Effector memory CD8-positive, alpha-beta T cell (primary cell): ENCODE data around the gene RASA3.

Experiments
- ATAC-seq: fragments of 150-1000 bp; cut with Tn5 transposase; replicated peaks from 2 replicates; pipeline ENCODE4 v1.10.0; 2021; ENCODE audit warnings: mild to moderate bottlenecking, moderate library complexity
- DNase-seq, 3 experiments: peaks; one replicate each; pipeline ENCODE4 v3.0.0; 2021
- H3K27ac Mint-ChIP-seq, 2 donors: one replicate each; pipeline ENCODE4 v1.8.0; 2022; ENCODE audit warnings: mild to moderate bottlenecking in 2 of 2, mixed read lengths in 2 of 2, moderate library complexity in 2 of 2
- H3K27me3 Mint-ChIP-seq, 2 donors: one replicate each; pipeline ENCODE4 v1.8.0; 2022; ENCODE audit warnings: mixed read lengths in 2 of 2
- H3K36me3 Mint-ChIP-seq: one replicate; pipeline ENCODE4 v1.8.0; 2022; ENCODE audit warnings: mild to moderate bottlenecking, moderate library complexity, mixed read lengths; ENCODE audit not compliant: insufficient read depth
- H3K4me1 Mint-ChIP-seq, 2 donors: one replicate each; pipeline ENCODE4 v1.8.0; 2022; ENCODE audit warnings: low read depth in 2 of 2, mixed read lengths in 2 of 2
- H3K4me3 Mint-ChIP-seq, 2 donors: one replicate each; pipeline ENCODE4 v1.8.0; 2022; ENCODE audit warnings: mild to moderate bottlenecking in 2 of 2, mixed read lengths in 2 of 2, moderate library complexity in 2 of 2
- H3K9me3 Mint-ChIP-seq, 2 donors: one replicate each; pipeline ENCODE4 v1.8.0; 2022; ENCODE audit warnings: mixed read lengths in 2 of 2

The RASA3 gene

GRCh38 chr13:113949546-113949945 is 182.9 kb downstream of the RASA3 start:
- no peak overlapping the region for H3K4me3 Mint-ChIP-seq
- H3K36me3 Mint-ChIP-seq, result peaks cover 44% of the 10 kb centered on the region
- peaks cover 0 to 6% of the 10 kb centered on the region in 2 donors for H3K4me1 Mint-ChIP-seq
- no peaks in the 10 kb centered on the region for H3K9me3 Mint-ChIP-seq
- no peak for ATAC-seq
- DNase-seq, result no peak
- H3K27ac Mint-ChIP-seq, result peak overlapping the region in 1 of 2 donors; percentile 49
- no peaks in the 10 kb centered on the region for H3K27me3 Mint-ChIP-seq

- Mint-ChIP-seq H3K27me3 (no peaks in the 10 kb centered on the region), H3K27ac (peak overlapping the region; percentile 57 to 84), H3K9me3 (no peaks in the 10 kb centered on the region), H3K36me3 (peaks cover 36% of the 10 kb centered on the region), H3K4me3 (no peak overlapping the region), H3K4me1 (peaks cover 0 to 6% of the 10 kb centered on the region in 2 donors)
- DNase-seq (no peak), ATAC-seq (no peak)
Measured at GRCh38 chr13:113948034-113948742, 184.2 kb downstream of the RASA3 start.

GRCh38 chr13:113947311-113948033 is 185.0 kb downstream of the RASA3 start:
- Mint-ChIP-seq H3K27ac (peak overlapping the region; percentile 57 to 84), H3K9me3 (no peaks in the 10 kb centered on the region), H3K4me1 (peaks cover 0 to 6% of the 10 kb centered on the region in 2 donors), H3K27me3 (no peaks in the 10 kb centered on the region), H3K4me3 (no peak overlapping the region), H3K36me3 (peaks cover 41% of the 10 kb centered on the region)
- ATAC-seq (no peak), DNase-seq (no peak)

GRCh38 chr13:113946409-113947181 is 185.8 kb downstream of the RASA3 start:
- ATAC-seq (no peak), DNase-seq (no peak)
- H3K9me3 Mint-ChIP-seq, result no peaks in the 10 kb centered on the region
- H3K27me3 Mint-ChIP-seq, result no peaks in the 10 kb centered on the region
- peaks cover 0 to 5% of the 10 kb centered on the region in 2 donors for H3K4me1 Mint-ChIP-seq
- H3K4me3 Mint-ChIP-seq, result no peak overlapping the region
- H3K27ac Mint-ChIP-seq, result peak overlapping the region; percentile 28 to 62
- H3K36me3 Mint-ChIP-seq, result peaks cover 45% of the 10 kb centered on the region

GRCh38 chr13:113945857-113946408 is 186.5 kb downstream of the RASA3 start:
- no peaks in the 10 kb centered on the region for H3K9me3 Mint-ChIP-seq
- H3K27ac Mint-ChIP-seq, result peak overlapping the region in 1 of 2 donors; percentile 28
- no peak for ATAC-seq
- no peak for DNase-seq
- no peak overlapping the region for H3K4me3 Mint-ChIP-seq
- H3K36me3 Mint-ChIP-seq, result peaks cover 44% of the 10 kb centered on the region
- no peaks in the 10 kb centered on the region for H3K27me3 Mint-ChIP-seq
- H3K4me1 Mint-ChIP-seq, result peaks cover 0 to 4% of the 10 kb centered on the region in 2 donors

- Mint-ChIP-seq H3K27me3 (no peaks in the 10 kb centered on the region), H3K36me3 (peaks cover 40% of the 10 kb centered on the region), H3K27ac (peak overlapping the region in 1 of 2 donors; percentile 68), H3K4me3 (no peak overlapping the region), H3K4me1 (peaks cover 0 to 4% of the 10 kb centered on the region in 2 donors), H3K9me3 (no peaks in the 10 kb centered on the region)
- ATAC-seq (no peak), DNase-seq (no peak)
Measured at GRCh38 chr13:113943821-113944565, 188.4 kb downstream of the RASA3 start.

- ATAC-seq (no peak), DNase-seq (no peak)
- H3K27ac Mint-ChIP-seq, result peak overlapping the region in 1 of 2 donors; percentile 49
- H3K27me3 Mint-ChIP-seq, result peaks cover 0 to under 1% of the 10 kb centered on the region in 2 donors
- no peak overlapping the region for H3K4me3 Mint-ChIP-seq
- no peaks in the 10 kb centered on the region for H3K4me1 Mint-ChIP-seq
- peaks cover 43% of the 10 kb centered on the region for H3K36me3 Mint-ChIP-seq
- H3K9me3 Mint-ChIP-seq, result no peaks in the 10 kb centered on the region
Measured at GRCh38 chr13:113942591-113943103, 189.8 kb downstream of the RASA3 start.

- no peak for DNase-seq
- no peaks in the 10 kb centered on the region for H3K4me1 Mint-ChIP-seq
- H3K4me3 Mint-ChIP-seq, result no peak overlapping the region
- ATAC-seq, result no peak
- peak overlapping the region in 1 of 2 donors; percentile 49 for H3K27ac Mint-ChIP-seq
- no peaks in the 10 kb centered on the region for H3K9me3 Mint-ChIP-seq
- H3K27me3 Mint-ChIP-seq, result peaks cover 0 to 7% of the 10 kb centered on the region in 2 donors
- peaks cover 44% of the 10 kb centered on the region for H3K36me3 Mint-ChIP-seq
Measured at GRCh38 chr13:113941571-113942191, 190.7 kb downstream of the RASA3 start.

- Mint-ChIP-seq H3K27me3 (peaks cover 0 to 7% of the 10 kb centered on the region in 2 donors), H3K27ac (peak overlapping the region in 1 of 2 donors; percentile 35), H3K4me1 (no peaks in the 10 kb centered on the region), H3K9me3 (no peaks in the 10 kb centered on the region), H3K4me3 (no peak overlapping the region), H3K36me3 (peaks cover 38% of the 10 kb centered on the region)
- ATAC-seq (no peak), DNase-seq (no peak)
Measured at GRCh38 chr13:113939944-113940297, 192.5 kb downstream of the RASA3 start.

- peak overlapping the region in 1 of 2 donors; percentile 78 for H3K27ac Mint-ChIP-seq
- no peaks in the 10 kb centered on the region for H3K9me3 Mint-ChIP-seq
- DNase-seq, result no peak
- H3K4me3 Mint-ChIP-seq, result no peak overlapping the region
- H3K27me3 Mint-ChIP-seq, result peaks cover 0 to 8% of the 10 kb centered on the region in 2 donors
- ATAC-seq, result no peak
- no peaks in the 10 kb centered on the region for H3K4me1 Mint-ChIP-seq
- peaks cover 38% of the 10 kb centered on the region for H3K36me3 Mint-ChIP-seq
Measured at GRCh38 chr13:113939129-113939943, 193.1 kb downstream of the RASA3 start.

GRCh38 chr13:113938716-113939115 is 193.7 kb downstream of the RASA3 start:
- DNase-seq (no peak), ATAC-seq (no peak)
- H3K27ac Mint-ChIP-seq, result peak overlapping the region in 1 of 2 donors; percentile 78
- H3K36me3 Mint-ChIP-seq, result peaks cover 42% of the 10 kb centered on the region
- no peak overlapping the region for H3K4me3 Mint-ChIP-seq
- H3K9me3 Mint-ChIP-seq, result no peaks in the 10 kb centered on the region
- H3K4me1 Mint-ChIP-seq, result no peaks in the 10 kb centered on the region
- peaks cover 0 to 14% of the 10 kb centered on the region in 2 donors for H3K27me3 Mint-ChIP-seq
